Esophagus (tissue), 2 donors: ENCODE measurements around the gene SPINK13. TPM values are rescaled to one million over a fixed set of nuclear protein-coding genes. Genes with fewer than 3 reads are reported as not detected.

Experiments used
- H3K27ac ChIP-seq, 2 donors: one replicate each; pipeline ENCODE4 v1.5.1; 2013; ENCODE audit warnings: low read depth in 2 of 2, mild to moderate bottlenecking in 2 of 2, inconsistent platforms in 1 of 2, low read length in 1 of 2, moderate library complexity in 1 of 2
- H3K27me3 ChIP-seq, 2 donors: one replicate each; pipeline ENCODE4 v1.6.1; 2013; ENCODE audit warnings: low read length in 2 of 2, control low read depth in 1 of 2, mild to moderate bottlenecking in 1 of 2; ENCODE audit not compliant: insufficient read depth in 2 of 2, control insufficient read depth in 1 of 2
- H3K36me3 ChIP-seq, 2 donors: one replicate each; pipeline ENCODE4 v1.6.1; 2013; ENCODE audit warnings: low read length in 1 of 2; ENCODE audit not compliant: control insufficient read depth in 2 of 2, insufficient read depth in 2 of 2
- H3K4me1 ChIP-seq, 2 donors: one replicate each; pipeline ENCODE4 v1.6.1; 2013; ENCODE audit warnings: low read length in 1 of 2; ENCODE audit not compliant: control insufficient read depth in 2 of 2, insufficient read depth in 2 of 2
- H3K4me3 ChIP-seq, 2 donors: one replicate each; pipeline ENCODE4 v1.5.1; 2013; ENCODE audit warnings: low read length in 2 of 2, mild to moderate bottlenecking in 2 of 2, low read depth in 1 of 2, moderate library complexity in 1 of 2
- H3K9me3 ChIP-seq, 2 donors: one replicate each; pipeline ENCODE4 v1.6.1; 2013; ENCODE audit warnings: mild to moderate bottlenecking in 2 of 2, low read depth in 1 of 2, low read length in 1 of 2, moderate library complexity in 1 of 2; ENCODE audit not compliant: control insufficient read depth in 2 of 2, insufficient read depth in 1 of 2
- WGBS, 2 donors: extraction: QIAGEN DNeasy Blood & Tissue Kit; methylation state at CpG; one replicate each; pipeline ENCODE4 v1.1.7; 2013; 5-methylcytosine and 5-hydroxymethylcytosine counted together
- polyA plus RNA-seq, 2 donors: library from polyadenylated mRNA; stranded (reverse); fragments of 200-250 nt; gene quantifications; one replicate each; pipeline ENCODE4 v1.2.3, GENCODE V29; 2013
- donor health status: healthy with polysubstance abuse.
- donor health status: Bipolar disorder and iron deficiency.

The SPINK13 gene
- polyA plus RNA-seq = not detected

GRCh38 chr5:148268566-148268965, at the start of gene SPINK13:
Gene SPINK13, plus strand, starts transcription at chr5:148268794. Its CDS starts 1,279 bp downstream, at chr5:148270073.
- Histone ChIP-seq H3K4me1 (no peaks in the 10 kb centered on the region), H3K9me3 (no peaks in the 10 kb centered on the region), H3K4me3 (no peak within 1 kb of the TSS), H3K27ac (no peak within 1 kb of the TSS), H3K27me3 (no peaks in the 10 kb centered on the region), H3K36me3 (no peaks in the 10 kb centered on the region)
- WGBS, 2 donors = 66 to 74% methylated on average over 4 of the region's 4 CpGs

- Histone ChIP-seq H3K4me1 (no peaks in the 10 kb centered on the region), H3K4me3 (no peak overlapping the region), H3K36me3 (no peaks in the 10 kb centered on the region), H3K9me3 (no peaks in the 10 kb centered on the region), H3K27me3 (no peaks in the 10 kb centered on the region), H3K27ac (no peak overlapping the region)
- 76 to 87% methylated on average over 6 of the region's 6 CpGs for WGBS, 2 donors
Measured at GRCh38 chr5:148221508-148221907, 47.1 kb upstream of the SPINK13 start.

GRCh38 chr5:148224117-148224742, 44.4 kb upstream of the SPINK13 start:
- Histone ChIP-seq H3K9me3 (no peaks in the 10 kb centered on the region), H3K36me3 (no peaks in the 10 kb centered on the region), H3K27me3 (no peaks in the 10 kb centered on the region), H3K4me3 (no peak overlapping the region), H3K27ac (no peak overlapping the region), H3K4me1 (no peaks in the 10 kb centered on the region)
- WGBS, 2 donors = 42 to 49% methylated on average over 2 of the region's 2 CpGs

- Histone ChIP-seq H3K27ac (no peak overlapping the region), H3K36me3 (no peaks in the 10 kb centered on the region), H3K27me3 (no peaks in the 10 kb centered on the region), H3K4me1 (no peaks in the 10 kb centered on the region), H3K9me3 (no peaks in the 10 kb centered on the region), H3K4me3 (no peak overlapping the region)
- 92% methylated on average over 3 of the region's 3 CpGs for WGBS, 2 donors
Measured at GRCh38 chr5:148228392-148228984, 40.1 kb upstream of the SPINK13 start.

- Histone ChIP-seq H3K4me3 (no peak overlapping the region), H3K36me3 (no peaks in the 10 kb centered on the region), H3K9me3 (no peaks in the 10 kb centered on the region), H3K4me1 (no peaks in the 10 kb centered on the region), H3K27ac (no peak overlapping the region), H3K27me3 (no peaks in the 10 kb centered on the region)
Measured at GRCh38 chr5:148229840-148230239, 38.8 kb upstream of the SPINK13 start.

GRCh38 chr5:148230240-148230639, 38.4 kb upstream of the SPINK13 start:
- no peaks in the 10 kb centered on the region for H3K27me3 ChIP-seq
- no peaks in the 10 kb centered on the region for H3K36me3 ChIP-seq
- 93 to 94% methylated on average over 7 of the region's 7 CpGs for WGBS, 2 donors
- no peak overlapping the region for H3K27ac ChIP-seq
- no peaks in the 10 kb centered on the region for H3K4me1 ChIP-seq
- H3K4me3 ChIP-seq = no peak overlapping the region
- H3K9me3 ChIP-seq = no peaks in the 10 kb centered on the region

- Histone ChIP-seq H3K9me3 (no peaks in the 10 kb centered on the region), H3K27ac (no peak overlapping the region), H3K36me3 (no peaks in the 10 kb centered on the region), H3K4me3 (no peak overlapping the region), H3K4me1 (no peaks in the 10 kb centered on the region), H3K27me3 (no peaks in the 10 kb centered on the region)
- WGBS, 2 donors = 51 to 52% methylated on average over 4 of the region's 4 CpGs
Measured at GRCh38 chr5:148237785-148238417, 30.7 kb upstream of the SPINK13 start.

- Histone ChIP-seq H3K4me3 (no peak within 1 kb of the TSS), H3K36me3 (no peaks in the 10 kb centered on the region), H3K9me3 (no peaks in the 10 kb centered on the region), H3K27ac (no peak within 1 kb of the TSS), H3K4me1 (no peaks in the 10 kb centered on the region), H3K27me3 (no peaks in the 10 kb centered on the region)
- 47 to 55% methylated on average over 2 of the region's 2 CpGs for WGBS, 2 donors
Measured at GRCh38 chr5:148238418-148238794, 30.2 kb upstream of the SPINK13 start, which contains the start of gene MARCOL. Gene MARCOL, plus strand, starts transcription at chr5:148238525. Its CDS starts 73 bp downstream, at chr5:148238598.

- H3K4me3 ChIP-seq = no peak overlapping the region
- H3K27ac ChIP-seq = no peak overlapping the region
- H3K27me3 ChIP-seq = no peaks in the 10 kb centered on the region
- WGBS, 2 donors = 71 to 77% methylated on average over 2 of the region's 2 CpGs
- no peaks in the 10 kb centered on the region for H3K9me3 ChIP-seq
- H3K36me3 ChIP-seq = no peaks in the 10 kb centered on the region
- H3K4me1 ChIP-seq = no peaks in the 10 kb centered on the region
Measured at GRCh38 chr5:148248894-148249293, 19.7 kb upstream of the SPINK13 start.

- H3K4me3 ChIP-seq = no peak overlapping the region
- H3K36me3 ChIP-seq = no peaks in the 10 kb centered on the region
- no peak overlapping the region for H3K27ac ChIP-seq
- no peaks in the 10 kb centered on the region for H3K4me1 ChIP-seq
- no peaks in the 10 kb centered on the region for H3K27me3 ChIP-seq
- peaks cover 0 to 3% of the 10 kb centered on the region in 2 donors for H3K9me3 ChIP-seq
Measured at GRCh38 chr5:148255456-148255855, 13.1 kb upstream of the SPINK13 start.
